NB4 (cell line): ENCODE data around the gene SLC16A12.

Experiments used
- DNase-seq: peaks from one replicate; pipeline ENCODE4 v3.0.0; 2010; ENCODE audit warnings: low read depth
- H3K4me3 ChIP-seq: one replicate; pipeline ENCODE4 v1.5.1; 2011; ENCODE audit warnings: mild to moderate bottlenecking, low read depth, low read length, moderate library complexity
- MYC ChIP-seq: IDR thresholded peaks from 2 replicates; pipeline ENCODE4 v1.6.1; 2011; ENCODE audit warnings: low read depth, low read length
- POLR2A ChIP-seq: IDR thresholded peaks from 2 replicates; pipeline ENCODE4 v1.6.1; 2011; ENCODE audit warnings: mild to moderate bottlenecking; ENCODE audit not compliant: insufficient read length; ENCODE audit errors: extremely low read depth
- TF ChIP-seq, protein P1 (sequence below): IDR thresholded peaks from 2 replicates; pipeline ENCODE4 v1.6.1; 2011; ENCODE audit warnings: low read depth, low read length
- TF ChIP-seq, protein P2 (sequence below): IDR thresholded peaks from one replicate; pipeline ENCODE4 v1.5.1; 2012; ENCODE audit warnings: low read depth, low read length

The SLC16A12 gene

DNA sequence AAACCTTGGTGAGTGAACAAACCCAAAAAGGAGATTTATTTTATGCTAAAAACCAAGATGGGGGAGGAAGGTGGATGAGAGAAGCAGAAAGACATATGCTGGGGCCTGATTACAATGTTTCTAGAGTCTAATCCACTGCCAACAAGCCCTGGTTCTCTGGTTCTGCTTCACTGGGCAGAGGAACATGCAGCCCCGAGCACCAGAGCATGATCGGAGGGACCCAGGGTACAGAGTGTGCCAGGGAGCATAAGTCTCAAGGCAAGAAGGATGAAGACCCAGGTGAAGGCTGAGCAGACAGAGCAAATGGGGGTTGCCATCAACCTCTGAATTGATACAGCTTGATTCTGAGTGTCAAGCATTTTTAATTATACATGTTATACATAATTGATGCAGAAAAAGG is 30.7 kb downstream of the SLC16A12 start:
- TF ChIP-seq MYC = no peak
- TF ChIP-seq, protein P1, sequence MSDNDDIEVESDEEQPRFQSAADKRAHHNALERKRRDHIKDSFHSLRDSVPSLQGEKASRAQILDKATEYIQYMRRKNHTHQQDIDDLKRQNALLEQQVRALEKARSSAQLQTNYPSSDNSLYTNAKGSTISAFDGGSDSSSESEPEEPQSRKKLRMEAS = no peak
- TF ChIP-seq, protein P2, sequence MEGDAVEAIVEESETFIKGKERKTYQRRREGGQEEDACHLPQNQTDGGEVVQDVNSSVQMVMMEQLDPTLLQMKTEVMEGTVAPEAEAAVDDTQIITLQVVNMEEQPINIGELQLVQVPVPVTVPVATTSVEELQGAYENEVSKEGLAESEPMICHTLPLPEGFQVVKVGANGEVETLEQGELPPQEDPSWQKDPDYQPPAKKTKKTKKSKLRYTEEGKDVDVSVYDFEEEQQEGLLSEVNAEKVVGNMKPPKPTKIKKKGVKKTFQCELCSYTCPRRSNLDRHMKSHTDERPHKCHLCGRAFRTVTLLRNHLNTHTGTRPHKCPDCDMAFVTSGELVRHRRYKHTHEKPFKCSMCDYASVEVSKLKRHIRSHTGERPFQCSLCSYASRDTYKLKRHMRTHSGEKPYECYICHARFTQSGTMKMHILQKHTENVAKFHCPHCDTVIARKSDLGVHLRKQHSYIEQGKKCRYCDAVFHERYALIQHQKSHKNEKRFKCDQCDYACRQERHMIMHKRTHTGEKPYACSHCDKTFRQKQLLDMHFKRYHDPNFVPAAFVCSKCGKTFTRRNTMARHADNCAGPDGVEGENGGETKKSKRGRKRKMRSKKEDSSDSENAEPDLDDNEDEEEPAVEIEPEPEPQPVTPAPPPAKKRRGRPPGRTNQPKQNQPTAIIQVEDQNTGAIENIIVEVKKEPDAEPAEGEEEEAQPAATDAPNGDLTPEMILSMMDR = no peak
- TF ChIP-seq POLR2A = no peak
- DNase-seq = no peak
- H3K4me3 ChIP-seq = no peak overlapping the region

DNA sequence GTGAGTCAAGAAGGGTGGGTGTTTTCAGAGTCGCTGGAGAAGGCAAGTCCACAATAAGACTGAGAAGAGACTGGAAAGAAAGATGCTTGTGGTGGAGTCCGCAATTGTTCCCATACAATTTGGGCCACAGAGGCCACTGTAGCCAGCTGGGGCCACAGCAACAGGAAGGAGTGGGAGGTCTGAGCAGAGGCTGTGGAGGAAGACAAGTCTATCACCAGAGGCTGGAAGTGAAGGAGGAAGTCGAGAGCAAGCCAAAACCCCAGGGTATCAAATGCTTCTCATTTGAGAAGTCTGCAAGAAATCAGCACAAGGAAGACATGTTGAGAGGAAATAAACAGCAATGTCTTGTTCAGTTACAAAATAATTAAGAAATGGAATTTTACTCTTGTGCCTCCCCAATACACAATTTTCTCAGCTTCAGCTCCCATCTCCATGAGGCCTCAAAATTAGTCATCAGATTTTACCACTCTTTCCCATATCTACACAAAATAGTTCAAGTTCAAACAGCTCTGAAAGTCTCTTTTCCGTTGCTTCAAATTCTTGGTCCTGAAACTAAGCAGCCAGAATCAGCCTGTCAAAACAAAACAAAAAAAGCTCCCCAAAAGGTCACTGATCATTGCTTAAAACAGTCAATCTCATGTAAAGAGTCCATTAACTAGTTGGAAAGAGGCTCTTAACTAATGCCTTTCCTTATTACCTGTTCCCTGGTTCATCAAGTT is 31.6 kb downstream of the SLC16A12 start:
- peak; percentile 45 for DNase-seq
- no peak overlapping the region for H3K4me3 ChIP-seq
- TF ChIP-seq, protein P1 = no peak
- TF ChIP-seq, protein P2 = no peak
- TF ChIP-seq MYC = no peak
- no peak for TF ChIP-seq POLR2A

DNA sequence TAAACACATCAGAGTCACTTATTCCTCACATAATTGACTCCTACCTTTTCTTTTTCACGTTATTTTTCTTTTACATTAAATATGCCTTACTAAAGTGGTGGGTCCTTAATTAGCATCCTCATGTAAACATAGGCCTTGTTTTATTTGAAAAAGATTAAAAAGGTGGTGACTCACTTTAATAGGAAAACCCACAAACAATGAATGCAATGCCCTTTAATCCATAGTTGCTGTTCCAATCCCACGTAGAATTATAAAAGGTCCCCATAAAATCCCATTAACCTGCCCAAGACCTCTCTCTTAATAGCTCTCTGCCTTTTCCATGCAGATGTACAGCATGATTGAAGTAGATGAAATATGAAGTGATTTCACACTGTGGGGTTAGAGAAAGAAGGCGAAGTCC is 32.2 kb downstream of the SLC16A12 start:
- no peak for DNase-seq
- no peak overlapping the region for H3K4me3 ChIP-seq
- TF ChIP-seq POLR2A = no peak
- TF ChIP-seq, protein P2 = no peak
- no peak for TF ChIP-seq MYC
- TF ChIP-seq, protein P1 = no peak

DNA sequence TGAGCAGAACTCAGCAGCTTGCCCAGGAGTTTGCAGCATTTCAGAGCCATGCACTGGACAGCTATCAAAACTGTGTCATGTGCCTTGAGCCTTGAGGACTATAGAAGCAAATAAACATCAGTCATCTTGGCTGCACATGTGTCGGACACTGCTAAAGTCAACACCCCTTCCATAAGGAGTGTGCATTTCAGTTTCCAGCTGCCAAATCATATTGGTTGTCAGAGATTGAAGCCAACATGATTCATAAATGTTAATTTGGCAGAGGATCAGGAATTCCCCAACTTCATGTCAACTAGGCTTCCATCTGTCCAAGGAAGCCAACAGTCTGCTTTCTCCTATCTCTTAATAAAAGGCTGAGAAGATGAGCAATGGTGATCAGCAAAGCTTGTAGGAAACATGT is 32.8 kb downstream of the SLC16A12 start:
- DNase-seq = no peak
- H3K4me3 ChIP-seq = no peak overlapping the region
- TF ChIP-seq, protein P1 = no peak
- no peak for TF ChIP-seq POLR2A
- TF ChIP-seq MYC = no peak
- TF ChIP-seq, protein P2 = no peak

DNA sequence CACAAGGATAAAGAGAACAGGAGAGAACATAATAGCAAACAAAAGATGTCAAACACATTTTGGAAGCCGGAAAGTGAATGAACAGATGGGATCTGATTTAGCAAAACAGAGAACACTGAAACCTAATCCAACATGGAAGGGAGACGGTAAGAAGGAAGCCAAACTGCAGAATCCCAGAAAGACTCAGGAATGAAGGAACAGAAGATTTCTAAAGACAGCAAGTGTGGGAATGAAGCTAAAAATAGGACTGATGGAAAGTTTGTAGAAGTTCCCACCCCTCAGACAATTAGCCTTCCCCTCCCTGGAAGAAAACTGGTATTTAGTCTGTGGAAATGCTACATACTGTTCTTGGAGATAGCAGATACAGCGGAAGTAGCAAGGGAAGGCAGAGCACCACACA is 40.8 kb downstream of the SLC16A12 start:
- no peak for DNase-seq
- H3K4me3 ChIP-seq = no peak overlapping the region
- TF ChIP-seq, protein P1 = no peak
- no peak for TF ChIP-seq POLR2A
- no peak for TF ChIP-seq MYC
- TF ChIP-seq, protein P2 = no peak
